LNCAP (cell line): Measurements from ENCODE around the gene MRPS33.

Source experiments
- TF ChIP-seq, protein P1 (sequence below): fragments of 450-650 bp; IDR thresholded peaks from 2 replicates; pipeline ENCODE4 v1.5.1; 2017; ENCODE audit warnings: mild to moderate bottlenecking

MRPS33 gene

DNA sequence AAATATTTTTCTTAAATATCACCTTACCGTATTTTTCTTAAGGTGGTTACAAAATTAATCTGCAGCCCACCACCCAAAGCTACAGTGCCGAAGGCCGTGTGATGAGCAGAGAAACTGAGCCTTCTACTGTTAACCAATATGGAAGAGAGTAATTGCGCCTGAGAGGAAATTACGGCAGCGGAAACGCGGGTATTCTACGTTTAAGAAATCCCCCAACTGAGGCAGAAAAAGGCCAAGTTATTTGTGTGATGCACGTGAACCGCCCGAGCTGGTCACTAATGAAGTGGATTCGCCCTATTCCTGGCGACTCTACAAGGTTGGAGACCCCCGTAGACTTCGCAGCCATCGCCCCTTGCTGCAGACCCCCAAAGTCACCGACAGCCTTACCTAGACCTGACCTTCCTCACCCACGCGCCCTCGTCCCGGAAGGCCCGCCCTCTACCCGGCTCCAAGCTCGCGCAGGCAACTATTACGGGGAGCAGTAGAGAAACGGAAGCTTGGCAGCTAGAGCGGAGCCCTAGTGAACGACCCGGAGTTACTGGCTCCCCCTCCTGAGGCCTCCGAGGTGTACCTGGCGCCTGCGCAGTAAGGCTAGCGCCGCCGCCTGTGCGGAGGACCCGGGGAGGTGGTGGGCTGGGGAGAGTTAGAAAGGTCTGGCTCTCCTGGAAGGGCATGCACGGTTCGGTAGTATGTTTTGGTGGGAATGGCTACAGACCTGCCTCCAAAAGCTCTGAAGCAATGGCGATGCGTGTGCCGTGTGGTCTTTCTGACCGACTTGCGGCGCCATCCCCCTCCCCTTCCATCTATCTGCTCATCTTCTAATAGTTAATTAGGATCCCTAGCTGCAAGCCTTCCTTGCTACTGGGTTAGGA is at the start of gene MRPS33:
Gene MRPS33, minus strand, starts transcription at position 429 of the 872 bp plus-strand sequence. CDS start 4,319 bp downstream, outside the sequence.
- TF ChIP-seq, protein P1, sequence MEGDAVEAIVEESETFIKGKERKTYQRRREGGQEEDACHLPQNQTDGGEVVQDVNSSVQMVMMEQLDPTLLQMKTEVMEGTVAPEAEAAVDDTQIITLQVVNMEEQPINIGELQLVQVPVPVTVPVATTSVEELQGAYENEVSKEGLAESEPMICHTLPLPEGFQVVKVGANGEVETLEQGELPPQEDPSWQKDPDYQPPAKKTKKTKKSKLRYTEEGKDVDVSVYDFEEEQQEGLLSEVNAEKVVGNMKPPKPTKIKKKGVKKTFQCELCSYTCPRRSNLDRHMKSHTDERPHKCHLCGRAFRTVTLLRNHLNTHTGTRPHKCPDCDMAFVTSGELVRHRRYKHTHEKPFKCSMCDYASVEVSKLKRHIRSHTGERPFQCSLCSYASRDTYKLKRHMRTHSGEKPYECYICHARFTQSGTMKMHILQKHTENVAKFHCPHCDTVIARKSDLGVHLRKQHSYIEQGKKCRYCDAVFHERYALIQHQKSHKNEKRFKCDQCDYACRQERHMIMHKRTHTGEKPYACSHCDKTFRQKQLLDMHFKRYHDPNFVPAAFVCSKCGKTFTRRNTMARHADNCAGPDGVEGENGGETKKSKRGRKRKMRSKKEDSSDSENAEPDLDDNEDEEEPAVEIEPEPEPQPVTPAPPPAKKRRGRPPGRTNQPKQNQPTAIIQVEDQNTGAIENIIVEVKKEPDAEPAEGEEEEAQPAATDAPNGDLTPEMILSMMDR, result peak; percentile 78

DNA sequence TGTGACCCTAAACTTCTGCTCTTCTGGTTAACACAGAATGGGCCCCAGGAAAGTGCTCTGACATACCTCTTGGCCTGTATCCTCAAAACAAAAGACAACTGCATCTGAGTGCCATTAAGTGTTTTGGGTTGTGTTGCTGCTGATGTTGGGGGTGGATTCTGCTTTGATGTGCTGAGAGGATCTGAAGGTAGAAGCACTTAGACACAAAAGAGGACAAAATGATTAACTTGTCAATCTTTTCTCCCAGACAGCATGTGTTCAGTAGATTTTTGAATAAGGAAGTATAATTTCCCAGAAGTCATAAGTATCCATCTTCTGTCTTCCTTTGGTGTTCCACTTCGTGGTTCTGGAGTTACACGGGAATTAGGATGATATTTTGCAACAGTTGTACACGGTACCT is 43.0 kb upstream of the MRPS33 start:
- TF ChIP-seq, protein P1, result no peak

DNA sequence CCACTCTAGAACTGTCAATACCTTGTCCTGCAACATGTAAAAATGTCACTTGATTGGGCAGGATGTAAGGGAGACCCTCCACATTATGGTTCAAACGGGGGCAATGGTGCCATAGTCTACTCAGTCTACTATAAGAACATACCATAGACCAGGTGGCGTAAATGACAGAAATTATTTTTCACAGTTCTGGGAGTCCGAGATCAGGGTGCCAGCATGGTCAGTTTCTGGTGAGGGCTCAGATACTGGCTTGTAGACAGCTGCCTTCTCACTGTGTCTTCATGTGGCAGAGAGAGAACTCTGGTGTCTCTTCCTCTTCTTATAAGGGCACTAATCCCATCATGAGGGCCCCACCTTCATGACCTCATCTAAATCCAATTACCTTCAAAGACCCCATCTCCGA is 40.4 kb upstream of the MRPS33 start:
- TF ChIP-seq, protein P1, result no peak

DNA sequence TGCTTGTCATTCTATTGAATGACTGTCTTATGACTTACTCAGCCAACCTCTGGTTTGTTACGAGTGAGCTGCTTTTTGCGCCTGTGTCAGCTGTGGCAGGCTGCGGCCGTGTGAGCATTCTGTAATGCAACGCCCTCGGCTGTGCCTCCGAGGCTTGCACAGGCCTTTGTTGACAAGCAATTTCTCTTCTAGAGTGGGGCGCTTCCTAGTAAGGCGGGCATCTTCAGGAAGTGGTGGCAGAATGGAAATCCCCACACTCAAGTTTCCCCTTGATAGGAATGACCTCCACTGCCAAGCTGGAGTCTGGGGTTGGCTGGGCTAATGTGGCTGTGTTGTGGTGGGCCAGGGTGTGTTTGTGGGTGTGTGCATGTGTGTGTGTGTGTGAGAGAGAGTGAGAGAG is 38.9 kb upstream of the MRPS33 start:
- TF ChIP-seq, protein P1, result no peak

DNA sequence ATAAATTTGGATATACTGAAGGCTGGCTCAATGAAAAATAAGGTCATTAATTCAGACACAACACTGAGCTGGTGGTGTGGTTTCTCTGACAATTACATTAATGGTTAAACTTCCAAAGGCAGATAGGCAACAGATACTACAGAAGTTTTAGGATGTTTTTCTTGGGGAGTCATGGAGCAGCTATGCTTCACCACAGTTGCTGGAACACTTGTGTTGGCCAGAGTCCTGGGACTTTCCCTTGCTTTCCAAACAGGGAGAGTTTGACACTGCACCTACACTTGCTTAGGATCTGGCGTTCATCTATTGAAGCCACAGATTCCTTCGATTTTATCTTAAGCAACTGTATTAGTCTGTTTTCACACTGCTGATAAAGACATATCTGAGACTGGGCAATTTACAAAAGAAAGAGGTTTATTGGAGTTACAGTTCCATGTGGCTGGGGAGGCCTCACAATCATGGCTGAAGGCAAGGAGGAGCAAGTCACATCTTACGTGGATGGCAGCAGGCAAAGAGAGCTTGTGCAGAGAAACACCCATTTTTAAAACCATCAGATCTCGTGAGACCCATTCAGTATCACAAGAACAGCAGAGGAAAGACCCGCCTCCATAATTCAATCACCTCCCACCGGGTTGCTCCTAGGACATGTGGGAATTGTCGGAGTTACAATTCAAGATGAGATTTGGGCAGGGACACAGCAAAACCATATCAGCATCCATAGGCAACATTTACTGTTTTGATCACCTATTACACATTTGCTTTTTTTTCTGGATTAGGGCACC is 31.3 kb upstream of the MRPS33 start:
- TF ChIP-seq, protein P1, result no peak

DNA sequence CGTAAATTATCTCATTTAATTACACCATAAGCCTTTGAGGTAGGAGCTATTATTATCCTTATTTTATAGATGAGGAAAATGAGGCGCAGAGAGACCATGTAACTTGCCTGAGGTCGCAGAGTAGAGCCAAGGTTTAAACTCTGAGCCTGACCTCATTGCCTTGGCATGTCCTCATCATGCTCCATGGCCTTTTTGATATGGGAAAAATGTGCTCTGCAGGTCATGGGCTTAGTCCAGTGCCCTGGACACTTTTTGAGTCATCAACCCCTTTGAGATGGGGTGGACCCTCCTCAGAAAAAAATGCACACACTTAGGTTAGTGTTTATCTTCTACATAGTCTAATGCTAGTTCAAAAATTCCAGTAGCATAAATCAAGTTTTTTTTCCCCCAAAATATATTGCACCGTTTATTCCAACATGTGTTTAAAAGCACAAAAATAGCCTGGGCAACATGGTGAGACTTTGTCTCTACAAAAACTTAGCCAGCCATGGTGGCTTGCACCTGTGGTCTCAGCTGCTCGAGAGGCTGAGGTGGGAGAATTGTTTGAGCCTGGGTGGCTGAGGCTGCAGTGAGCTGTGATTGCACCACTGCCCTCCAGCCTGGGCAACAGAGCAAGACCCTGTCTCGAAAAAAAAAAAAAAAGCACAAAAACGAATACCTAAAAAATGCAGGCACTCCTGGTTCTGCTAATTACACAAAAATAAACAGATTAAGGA is 30.5 kb upstream of the MRPS33 start:
- TF ChIP-seq, protein P1, result no peak

DNA sequence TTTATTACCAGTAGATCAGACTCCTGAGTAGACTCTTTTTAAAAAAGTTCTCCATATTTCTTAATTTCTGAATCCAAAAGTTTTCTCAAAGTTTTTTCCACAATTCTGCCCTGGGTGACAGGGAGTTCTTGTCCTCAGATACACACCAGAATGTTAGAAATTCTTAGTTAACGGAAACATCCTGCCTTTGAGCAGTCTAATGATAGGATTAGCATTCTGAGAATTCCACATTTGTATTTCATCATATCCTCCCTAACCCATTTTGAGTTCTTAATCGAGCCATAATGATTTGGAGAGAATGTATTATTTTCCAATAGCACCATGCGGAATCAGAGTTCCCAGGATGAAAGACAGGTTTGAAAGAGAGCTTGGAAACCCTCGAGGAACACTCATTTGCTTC is 28.9 kb upstream of the MRPS33 start:
- TF ChIP-seq, protein P1, result no peak
